Measurements from ENCODE around the gene ZNF512B.

ZNF512B gene

GRCh38 chr20:64001607-64002011, 31.9 kb upstream of the ZNF512B start:
- Histone ChIP-seq H3K36me3 (peaks cover 95% of the 10 kb centered on the region), H3K27me3 (no peaks in the 10 kb centered on the region), H3K4me1 (ENCODE audit: control insufficient read depth in 1 of 2, insufficient read depth in 1 of 2, low read depth in 1 of 2, low read length in 1 of 2) (no peaks in the 10 kb centered on the region), H3K27ac (no peak overlapping the region), H3K9me3 (no peaks in the 10 kb centered on the region), H3K4me3 (ENCODE audit: low read depth in 1 of 2, low read length in 1 of 2) (no peak overlapping the region)
- TF ChIP-seq, protein P1, sequence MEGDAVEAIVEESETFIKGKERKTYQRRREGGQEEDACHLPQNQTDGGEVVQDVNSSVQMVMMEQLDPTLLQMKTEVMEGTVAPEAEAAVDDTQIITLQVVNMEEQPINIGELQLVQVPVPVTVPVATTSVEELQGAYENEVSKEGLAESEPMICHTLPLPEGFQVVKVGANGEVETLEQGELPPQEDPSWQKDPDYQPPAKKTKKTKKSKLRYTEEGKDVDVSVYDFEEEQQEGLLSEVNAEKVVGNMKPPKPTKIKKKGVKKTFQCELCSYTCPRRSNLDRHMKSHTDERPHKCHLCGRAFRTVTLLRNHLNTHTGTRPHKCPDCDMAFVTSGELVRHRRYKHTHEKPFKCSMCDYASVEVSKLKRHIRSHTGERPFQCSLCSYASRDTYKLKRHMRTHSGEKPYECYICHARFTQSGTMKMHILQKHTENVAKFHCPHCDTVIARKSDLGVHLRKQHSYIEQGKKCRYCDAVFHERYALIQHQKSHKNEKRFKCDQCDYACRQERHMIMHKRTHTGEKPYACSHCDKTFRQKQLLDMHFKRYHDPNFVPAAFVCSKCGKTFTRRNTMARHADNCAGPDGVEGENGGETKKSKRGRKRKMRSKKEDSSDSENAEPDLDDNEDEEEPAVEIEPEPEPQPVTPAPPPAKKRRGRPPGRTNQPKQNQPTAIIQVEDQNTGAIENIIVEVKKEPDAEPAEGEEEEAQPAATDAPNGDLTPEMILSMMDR (IDR thresholded peaks at IDR 0.05), result no peak

GRCh38 chr20:64000906-64001305, 31.2 kb upstream of the ZNF512B start:
- TF ChIP-seq, protein P1 (IDR thresholded peaks at IDR 0.05), result no peak
- Histone ChIP-seq H3K9me3 (no peaks in the 10 kb centered on the region), H3K4me3 (ENCODE audit: low read depth in 1 of 2, low read length in 1 of 2) (no peak overlapping the region), H3K27me3 (no peaks in the 10 kb centered on the region), H3K27ac (no peak overlapping the region), H3K36me3 (peaks cover 97% of the 10 kb centered on the region), H3K4me1 (ENCODE audit: control insufficient read depth in 1 of 2, insufficient read depth in 1 of 2, low read depth in 1 of 2, low read length in 1 of 2) (no peaks in the 10 kb centered on the region)

- peaks cover 30 to 38% of the 10 kb centered on the region in 2 experiments for H3K4me1 ChIP-seq (ENCODE audit: control insufficient read depth in 1 of 2, insufficient read depth in 1 of 2, low read depth in 1 of 2, low read length in 1 of 2)
- no peaks in the 10 kb centered on the region for H3K9me3 ChIP-seq
- H3K4me3 ChIP-seq (ENCODE audit: low read depth in 1 of 2, low read length in 1 of 2), result no peak overlapping the region
- peaks cover 48% of the 10 kb centered on the region for H3K36me3 ChIP-seq
- TF ChIP-seq, protein P1 (IDR thresholded peaks at IDR 0.05), result no peak
- H3K27ac ChIP-seq, result no peak overlapping the region
- H3K27me3 ChIP-seq, result no peaks in the 10 kb centered on the region
Measured at GRCh38 chr20:63982937-63983336, 13.2 kb upstream of the ZNF512B start.

GRCh38 chr20:63980806-63981728, 11.3 kb upstream of the ZNF512B start, which contains the start of gene PRPF6:
PRPF6 (plus strand) TSS chr20:63981132; CDS start chr20:63981246, 114 bp downstream.
- peaks cover 32% of the 10 kb centered on the region for H3K36me3 ChIP-seq
- TF ChIP-seq, protein P1 (IDR thresholded peaks at IDR 0.05), result peak; percentile 70
- H3K4me3 ChIP-seq (ENCODE audit: low read depth in 1 of 2, low read length in 1 of 2), result peak within 1 kb of the TSS; percentile 74 to 86
- peaks cover 31 to 40% of the 10 kb centered on the region in 2 experiments for H3K4me1 ChIP-seq (ENCODE audit: control insufficient read depth in 1 of 2, insufficient read depth in 1 of 2, low read depth in 1 of 2, low read length in 1 of 2)
- no peaks in the 10 kb centered on the region for H3K9me3 ChIP-seq
- peak within 1 kb of the TSS; percentile 85 for H3K27ac ChIP-seq
- H3K27me3 ChIP-seq, result no peaks in the 10 kb centered on the region

DNA sequence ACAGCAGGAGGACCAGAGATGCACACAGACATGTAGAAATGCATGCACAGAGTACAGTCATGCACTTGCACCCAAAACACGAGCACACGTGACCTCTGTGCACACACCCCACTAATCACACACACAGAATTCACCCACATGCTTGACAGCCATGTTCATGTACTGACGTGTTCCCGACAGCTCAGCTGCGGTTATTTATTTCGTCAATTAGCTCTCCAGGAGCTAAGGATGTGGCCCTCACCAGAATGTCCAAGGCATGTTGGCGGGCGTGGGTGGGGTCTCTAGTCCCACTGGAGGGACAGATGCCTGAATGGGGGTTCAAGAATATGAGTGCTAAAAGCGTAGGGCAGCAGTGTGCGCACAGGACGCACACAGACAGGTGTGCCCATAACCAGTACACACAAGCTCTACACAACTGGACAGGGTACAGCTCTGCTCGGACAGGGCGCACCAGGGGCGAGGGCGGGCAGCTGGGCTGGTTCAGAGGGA, 10.6 kb upstream of the ZNF512B start:
- Histone ChIP-seq H3K4me3 (ENCODE audit: low read depth in 1 of 2, low read length in 1 of 2) (peak overlapping the region; percentile 74 to 86), H3K4me1 (ENCODE audit: control insufficient read depth in 1 of 2, insufficient read depth in 1 of 2, low read depth in 1 of 2, low read length in 1 of 2) (peaks cover 31 to 40% of the 10 kb centered on the region in 2 experiments)
- TF ChIP-seq, protein P1 (IDR thresholded peaks at IDR 0.05), result no peak

More for the DNA sequence above, 10.6 kb upstream of the ZNF512B start:
- Histone ChIP-seq H3K9me3 (no peaks in the 10 kb centered on the region), H3K36me3 (peaks cover 25% of the 10 kb centered on the region), H3K27me3 (no peaks in the 10 kb centered on the region), H3K27ac (peak overlapping the region; percentile 85)
